CD1c-positive myeloid dendritic cell (primary cell): Measurements from ENCODE around the gene TBC1D2B.

Source experiments
- DNase-seq: peaks from one replicate; pipeline ENCODE4 v3.0.0-alpha.2; 2016; ENCODE audit errors: extremely low spot score

Gene TBC1D2B

GRCh38 chr15:78097667-78098066 lies 20.2 kb upstream of the TBC1D2B start:
- DNase-seq, result no peak

- DNase-seq, result no peak
These were observed 15.9 kb upstream of the TBC1D2B start for GRCh38 chr15:78093242-78094020.

- DNase-seq, result no peak
These were observed 14.9 kb upstream of the TBC1D2B start, which contains the start of gene SH2D7 for GRCh38 chr15:78092261-78093041. Gene SH2D7, plus strand, starts transcription at chr15:78092561. Its CDS starts 24 bp downstream, at chr15:78092585.

- no peak for DNase-seq
These were observed 13.0 kb upstream of the TBC1D2B start for GRCh38 chr15:78090422-78091063.

- no peak for DNase-seq
These were observed 11.2 kb upstream of the TBC1D2B start for GRCh38 chr15:78088773-78089080.

GRCh38 chr15:78087951-78088772 lies 10.7 kb upstream of the TBC1D2B start:
- DNase-seq, result peak; percentile 79

- no peak for DNase-seq
These were observed 8.4 kb upstream of the TBC1D2B start for GRCh38 chr15:78085928-78086327.

GRCh38 chr15:78084449-78084750 lies 6.9 kb upstream of the TBC1D2B start:
- DNase-seq, result no peak

- DNase-seq, result no peak
These were observed 6.4 kb upstream of the TBC1D2B start for GRCh38 chr15:78083687-78084448.

- no peak for DNase-seq
These were observed 5.7 kb upstream of the TBC1D2B start for GRCh38 chr15:78083186-78083585.

- no peak for DNase-seq
These were observed 5.2 kb upstream of the TBC1D2B start for GRCh38 chr15:78082743-78083110.

GRCh38 chr15:78082106-78082742 lies 4.7 kb upstream of the TBC1D2B start:
- peak; percentile 90 for DNase-seq

- DNase-seq, result no peak
These were observed 2.6 kb upstream of the TBC1D2B start for GRCh38 chr15:78080088-78080460.

GRCh38 chr15:78079298-78080087 lies 2.0 kb upstream of the TBC1D2B start:
- DNase-seq, result no peak

GRCh38 chr15:78077871-78078210 lies 330 bp upstream of the TBC1D2B start:
- no peak for DNase-seq

GRCh38 chr15:78076231-78077052 lies 1.1 kb downstream of the TBC1D2B start:
- DNase-seq, result no peak

- DNase-seq, result no peak
These were observed 1.9 kb downstream of the TBC1D2B start for GRCh38 chr15:78075490-78076230.

- no peak for DNase-seq
These were observed 4.3 kb downstream of the TBC1D2B start for GRCh38 chr15:78073046-78073787.
